C4-2B (cell line): Measurements from ENCODE around the gene COL28A1.

Source experiments
- CTCF ChIP-seq: fragments of 450-650 bp; conservative IDR thresholded peaks from 2 replicates; pipeline ENCODE4 v1.5.1; 2017; ENCODE audit warnings: mild to moderate bottlenecking
- ZFX ChIP-seq: fragments of 450-650 bp; IDR thresholded peaks from 2 replicates; pipeline ENCODE4 v1.6.1; 2017

DNA sequence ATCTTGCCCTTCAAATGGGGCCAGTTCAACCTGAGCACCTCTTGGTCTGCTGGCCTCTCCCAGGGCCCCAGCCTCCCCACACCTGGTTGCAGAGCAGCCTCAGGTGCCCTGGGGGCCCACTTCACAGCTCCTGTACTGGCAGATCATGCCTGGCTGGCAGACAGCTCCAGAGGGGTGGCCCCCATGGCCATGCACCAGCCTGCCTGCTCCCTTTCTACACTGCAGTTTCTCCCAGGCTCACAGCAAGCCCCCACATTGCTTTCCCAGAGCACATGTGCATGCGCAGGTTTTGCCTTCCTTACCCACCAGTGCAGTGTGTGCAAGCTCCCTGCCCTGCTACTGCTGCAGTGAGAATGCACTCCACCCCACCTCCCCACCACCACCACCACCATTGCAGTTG is 21.2 kb upstream of the COL28A1 start:
- TF ChIP-seq CTCF (no peak), ZFX (no peak)
